ENCODE results near the gene MCC. TPM values are rescaled to one million over a fixed set of nuclear protein-coding genes. Genes with fewer than 3 reads are reported as not detected.

MCC gene
- total RNA-seq, 1 experiment from 2014 or later, result 7.6 TPM

GRCh38 chr5:113378081-113378480, 110.2 kb downstream of the MCC start:
- no peaks in the 10 kb centered on the region for H3K27me3 ChIP-seq (ENCODE audit: insufficient read depth, low read length)
- H4K20me1 ChIP-seq (ENCODE audit: control insufficient read depth, insufficient read depth, insufficient read length), result no peaks in the 10 kb centered on the region
- no peak overlapping the region for H2AFZ ChIP-seq (ENCODE audit: low read length)
- H2BK15ac ChIP-seq (ENCODE audit: low read depth, low read length), result no peak overlapping the region
- Mint-ChIP-seq H3K4me1 (peaks cover 2% of the 10 kb centered on the region in 2 experiments; a peak in 1 of 4 replicates), H3K27me3 (ENCODE audit: low read depth) (no peaks in the 10 kb centered on the region), H3K36me3 (ENCODE audit: insufficient read depth in 1 of 3, low read depth in 3 of 3) (no peaks in the 10 kb centered on the region), H3K9me3 (no peaks in the 10 kb centered on the region), H3K27ac (no peak overlapping the region), H3K4me3 (no peak overlapping the region)
- no peaks in the 10 kb centered on the region for H3K9me3 ChIP-seq (ENCODE audit: control insufficient read depth, low read depth, low read length)
- H3T11ph ChIP-seq (ENCODE audit: low read length), result no peak overlapping the region
- no peak overlapping the region for H2BK120ac ChIP-seq (ENCODE audit: low read depth, low read length, poor library complexity, severe bottlenecking)
- H2AK5ac ChIP-seq (ENCODE audit: insufficient read length, low read length), result no peak overlapping the region
- no peak overlapping the region for H3K9ac ChIP-seq (ENCODE audit: extremely low read depth, insufficient read length, low read length)
- no peak for DNase-seq
- no peak for TF ChIP-seq CTCF (conservative IDR thresholded peaks at IDR 0.05)
- H3K4me2 ChIP-seq (ENCODE audit: insufficient read depth, insufficient read length, low read length), result no peak overlapping the region
- H4K5ac ChIP-seq (ENCODE audit: insufficient read length, low read depth, low read length), result no peak overlapping the region
- H3K79me2 ChIP-seq (ENCODE audit: insufficient read depth, low read length), result no peaks in the 10 kb centered on the region
- H4K8ac ChIP-seq (replicated peaks; ENCODE audit: insufficient read length, low read depth, low read length), result no peak overlapping the region
- H3K27ac ChIP-seq (ENCODE audit: insufficient read length, low read depth, low read length), result no peak overlapping the region
- H3K4ac ChIP-seq (ENCODE audit: low read depth, low read length), result no peak overlapping the region
- no peak overlapping the region for H3K23ac ChIP-seq (ENCODE audit: insufficient read length, low read depth, low read length)
- no peak overlapping the region for H3K14ac ChIP-seq (ENCODE audit: insufficient read depth, low read length)
- no peak overlapping the region for H3K56ac ChIP-seq (ENCODE audit: insufficient read length, low read depth, low read length)
- no peaks in the 10 kb centered on the region for H3K4me1 ChIP-seq (ENCODE audit: insufficient read depth, low read length)
- no peaks in the 10 kb centered on the region for H3K79me1 ChIP-seq (ENCODE audit: insufficient read depth, low read depth, low read length, poor library complexity, severe bottlenecking)
- no peak overlapping the region for H2BK20ac ChIP-seq (ENCODE audit: low read depth, low read length, poor library complexity, severe bottlenecking)
- no peak overlapping the region for H2BK5ac ChIP-seq (ENCODE audit: insufficient read length, low read length)
- no peak overlapping the region for H2BK12ac ChIP-seq (ENCODE audit: insufficient read length, low read depth, low read length)
- no peak overlapping the region for H3K18ac ChIP-seq (ENCODE audit: insufficient read length, low read depth, low read length)
- H4K91ac ChIP-seq (ENCODE audit: insufficient read length, low read depth, low read length), result no peak overlapping the region
- no peaks in the 10 kb centered on the region for H3K23me2 ChIP-seq (ENCODE audit: insufficient read length, low read depth, low read length, poor library complexity, severe bottlenecking)

All from H9 (cell line).